Stimulated activated CD4-positive, alpha-beta T cell treated with anti-CD3 and anti-CD28 coated beads, Interleukin-4, amount 100 ng/mL, for 1 hour (primary cell): Measurements from ENCODE around the gene CNTNAP2.

Experiments used
- DNase-seq: peaks from one replicate; pipeline ENCODE4 v3.0.0-alpha.2; 2020

Gene CNTNAP2

DNA sequence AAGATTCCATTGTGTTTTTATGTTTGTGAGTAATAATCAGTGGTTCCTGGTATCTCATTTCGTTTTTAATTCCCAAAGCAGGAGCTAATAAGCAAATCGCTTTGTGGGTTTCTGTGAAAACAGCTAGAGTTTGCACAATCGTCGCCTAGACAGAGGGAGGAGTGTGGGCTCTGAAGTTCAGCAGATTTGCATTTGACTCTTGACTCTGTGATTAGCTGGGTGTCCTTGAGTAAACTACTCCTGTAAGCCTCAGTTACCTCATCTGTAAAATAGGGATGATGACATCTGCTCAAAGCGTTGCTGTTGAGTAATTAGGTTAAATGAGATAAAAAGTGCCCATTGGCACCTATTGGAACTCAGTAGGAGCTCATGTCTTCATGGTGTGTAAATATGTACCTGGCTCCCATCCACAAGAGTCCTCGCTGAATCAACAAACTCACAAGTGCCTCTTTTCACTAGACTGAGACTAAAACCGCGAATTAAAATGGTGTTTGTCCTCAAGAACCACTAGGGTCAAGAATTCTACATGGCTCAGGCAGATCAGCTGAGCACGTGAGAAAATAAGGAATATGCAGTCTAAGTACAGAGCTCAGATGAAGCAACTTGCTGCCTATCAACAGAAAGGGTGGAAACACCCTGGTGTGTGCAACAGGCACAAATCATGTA lies 2088.2 kb downstream of the CNTNAP2 start:
- no peak for DNase-seq

DNA sequence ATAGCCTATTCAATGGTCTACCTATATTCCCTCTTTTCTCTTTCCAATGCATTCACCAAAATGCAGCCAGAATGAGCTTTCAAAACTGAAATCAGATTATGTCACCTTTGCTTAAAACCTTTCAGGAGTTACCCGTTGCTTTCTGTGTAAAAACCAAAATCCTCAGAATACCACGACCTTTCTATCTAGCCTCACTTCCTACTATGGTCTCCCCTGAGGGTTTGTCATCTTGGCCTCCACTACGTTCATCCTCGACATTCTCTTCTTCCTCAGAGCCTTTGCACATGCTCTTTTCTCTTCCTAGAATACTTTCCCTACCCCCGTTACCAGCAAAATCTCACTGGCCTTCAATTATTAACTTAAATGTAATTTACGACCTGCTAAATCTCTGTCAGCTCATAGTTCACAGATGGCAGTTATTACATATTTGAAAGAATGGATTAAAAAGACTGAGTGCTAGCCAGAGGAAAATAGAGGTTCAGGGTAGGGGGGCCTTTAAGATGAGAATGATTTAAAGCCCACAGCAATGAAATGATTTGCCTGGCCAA lies 2093.1 kb downstream of the CNTNAP2 start:
- DNase-seq: no peak

GRCh38 chr7:148210804-148211325 lies 2094.3 kb downstream of the CNTNAP2 start:
- DNase-seq: no peak

GRCh38 chr7:148211740-148212151 lies 2095.1 kb downstream of the CNTNAP2 start:
- DNase-seq: no peak

DNA sequence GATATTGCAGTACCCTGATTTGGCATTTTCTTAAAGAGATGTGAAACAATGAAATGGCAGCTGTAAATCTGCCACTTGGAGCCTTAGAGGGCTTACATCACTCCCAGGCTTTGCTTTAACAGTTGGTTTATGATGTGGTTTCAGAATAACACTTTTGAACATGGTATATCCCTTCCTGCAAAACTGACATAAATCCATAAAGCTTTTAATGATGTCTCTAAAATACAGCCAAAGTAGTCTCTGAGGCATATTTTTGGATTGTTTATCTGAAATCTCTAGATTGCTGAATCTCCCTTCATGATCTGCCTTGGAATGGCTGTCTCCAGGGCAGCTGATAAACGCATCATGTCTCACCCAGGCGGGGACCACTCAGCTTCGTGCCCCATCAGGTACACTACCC lies 2096.1 kb downstream of the CNTNAP2 start:
- no peak for DNase-seq

- DNase-seq: no peak
Measured at GRCh38 chr7:148214101-148214500, 2097.5 kb downstream of the CNTNAP2 start.

GRCh38 chr7:148218603-148219002 lies 2102.0 kb downstream of the CNTNAP2 start:
- no peak for DNase-seq

- DNase-seq: no peak
Measured at GRCh38 chr7:148222721-148223120, 2106.1 kb downstream of the CNTNAP2 start.

- no peak for DNase-seq
Measured at GRCh38 chr7:148223160-148223559, 2106.6 kb downstream of the CNTNAP2 start.

GRCh38 chr7:148223738-148224137 lies 2107.1 kb downstream of the CNTNAP2 start:
- DNase-seq: no peak

GRCh38 chr7:148230296-148230695 lies 2113.7 kb downstream of the CNTNAP2 start:
- no peak for DNase-seq

GRCh38 chr7:148230883-148231282 lies 2114.3 kb downstream of the CNTNAP2 start:
- no peak for DNase-seq

- DNase-seq: no peak
Measured at GRCh38 chr7:148232784-148233183, 2116.2 kb downstream of the CNTNAP2 start.

GRCh38 chr7:148234715-148235114 lies 2118.1 kb downstream of the CNTNAP2 start:
- DNase-seq: no peak

DNA sequence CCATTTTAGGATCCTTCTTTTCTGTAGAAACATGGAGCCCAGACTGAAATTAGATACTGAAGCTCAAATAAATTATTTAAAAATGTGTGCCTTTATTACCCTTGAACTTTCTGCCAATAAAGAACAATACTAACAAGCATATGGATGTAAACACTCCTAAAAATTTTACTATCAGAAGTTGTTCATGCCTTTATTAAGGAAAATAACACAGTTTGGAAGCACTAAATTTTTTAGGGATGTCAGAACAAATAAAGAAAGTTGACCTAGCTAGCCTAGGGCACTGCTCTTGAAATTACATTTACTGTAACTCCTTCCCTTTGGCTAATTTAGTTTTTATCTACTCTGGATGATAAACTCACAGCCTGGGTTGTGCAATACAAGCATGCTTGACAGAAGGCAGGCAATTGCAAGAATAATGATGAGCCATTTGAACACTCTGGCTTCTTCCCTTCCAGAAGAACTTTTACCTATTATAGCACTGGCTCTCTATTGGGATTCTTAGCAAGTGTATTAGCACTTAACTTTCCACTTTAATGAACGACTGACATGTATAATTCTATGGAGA lies 2122.2 kb downstream of the CNTNAP2 start:
- DNase-seq: no peak

DNA sequence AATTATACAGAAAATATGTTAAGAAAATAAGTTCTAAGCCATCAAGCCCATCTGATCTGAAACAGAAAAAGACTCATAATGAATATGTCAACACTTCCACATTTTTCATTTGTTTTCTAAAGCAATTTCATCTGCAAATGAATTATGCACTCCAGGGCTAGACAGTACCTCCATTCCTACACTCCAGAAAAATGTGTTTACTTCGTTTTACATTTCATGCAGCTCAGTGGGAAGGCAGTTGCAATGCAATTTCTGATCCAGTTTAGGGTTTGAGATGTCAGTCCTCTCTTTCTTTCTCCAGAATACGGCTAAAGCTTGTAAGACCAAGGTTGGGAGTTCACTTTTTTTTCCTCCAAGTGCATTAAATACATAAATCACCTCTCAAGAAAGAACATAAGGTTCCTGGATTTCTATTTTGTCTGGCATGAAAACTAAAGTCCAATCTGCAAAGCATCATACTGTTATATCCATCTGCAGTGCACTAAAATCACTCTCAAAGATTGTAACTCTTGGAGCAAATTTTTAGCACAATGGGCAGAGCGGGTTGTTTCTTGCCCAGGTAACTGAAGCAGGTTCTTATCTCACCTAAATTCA lies 2125.2 kb downstream of the CNTNAP2 start:
- no peak for DNase-seq

GRCh38 chr7:148242294-148242821 lies 2125.8 kb downstream of the CNTNAP2 start:
- no peak for DNase-seq

DNA sequence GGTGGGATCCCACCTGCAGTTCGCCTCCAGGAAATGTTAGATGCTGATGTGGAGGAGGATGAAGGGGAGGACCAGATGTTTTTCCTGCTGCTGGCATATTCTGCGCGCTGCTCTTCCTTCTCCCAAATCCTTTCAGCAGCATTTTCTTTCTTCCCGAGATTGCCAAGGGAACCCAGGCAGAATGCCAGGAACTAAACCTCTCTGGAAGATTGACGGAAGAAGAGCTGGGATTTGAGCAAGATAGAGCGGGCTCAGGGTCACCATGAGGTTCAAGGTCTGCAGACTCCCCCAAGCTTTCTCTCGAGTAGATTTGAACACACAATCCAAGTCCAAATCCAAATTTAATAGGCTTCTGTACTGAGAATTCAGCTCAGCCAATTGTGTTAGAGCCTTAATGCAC lies 2128.8 kb downstream of the CNTNAP2 start:
- DNase-seq: no peak

GRCh38 chr7:148253629-148254028 lies 2137.0 kb downstream of the CNTNAP2 start:
- DNase-seq: no peak

DNA sequence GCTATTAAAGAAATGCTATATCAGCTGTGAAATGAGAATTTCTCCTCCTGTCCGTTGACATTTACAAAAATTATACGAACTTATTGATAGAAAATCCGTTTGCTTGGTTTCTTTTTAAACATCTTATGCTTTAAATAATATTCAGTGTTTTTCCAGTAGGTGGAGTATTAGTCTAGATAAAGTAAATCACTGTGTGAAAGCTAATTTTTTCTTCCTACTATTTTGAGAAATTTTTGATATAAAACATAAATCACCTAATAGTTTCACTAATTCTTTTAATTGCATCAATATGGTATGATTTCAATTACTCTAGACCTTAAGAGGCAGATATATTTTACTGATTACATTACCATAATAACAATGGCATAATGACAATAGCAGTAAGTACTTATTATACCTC lies 2138.7 kb downstream of the CNTNAP2 start:
- no peak for DNase-seq

DNA sequence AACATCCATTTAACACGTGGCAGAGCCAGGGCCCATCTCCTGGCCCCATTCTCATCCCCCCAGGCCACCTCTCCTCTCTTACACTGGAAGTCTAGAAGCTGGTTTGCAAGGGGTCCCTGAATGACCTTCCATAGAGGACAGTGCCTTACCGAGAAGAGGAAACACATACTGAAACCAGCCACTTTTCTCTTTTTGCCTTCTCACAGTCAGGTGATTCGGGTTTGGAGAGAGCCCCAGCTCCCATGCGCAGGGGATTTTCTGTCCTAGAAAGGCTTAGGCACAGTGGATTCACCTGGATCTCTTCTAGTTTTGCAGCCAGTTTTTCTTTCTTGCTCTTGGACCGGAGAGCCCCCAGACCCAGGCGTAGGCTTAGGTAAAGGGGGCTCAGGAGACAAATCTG lies 2139.8 kb downstream of the CNTNAP2 start:
- no peak for DNase-seq

GRCh38 chr7:148260599-148260998 lies 2144.0 kb downstream of the CNTNAP2 start:
- no peak for DNase-seq

DNA sequence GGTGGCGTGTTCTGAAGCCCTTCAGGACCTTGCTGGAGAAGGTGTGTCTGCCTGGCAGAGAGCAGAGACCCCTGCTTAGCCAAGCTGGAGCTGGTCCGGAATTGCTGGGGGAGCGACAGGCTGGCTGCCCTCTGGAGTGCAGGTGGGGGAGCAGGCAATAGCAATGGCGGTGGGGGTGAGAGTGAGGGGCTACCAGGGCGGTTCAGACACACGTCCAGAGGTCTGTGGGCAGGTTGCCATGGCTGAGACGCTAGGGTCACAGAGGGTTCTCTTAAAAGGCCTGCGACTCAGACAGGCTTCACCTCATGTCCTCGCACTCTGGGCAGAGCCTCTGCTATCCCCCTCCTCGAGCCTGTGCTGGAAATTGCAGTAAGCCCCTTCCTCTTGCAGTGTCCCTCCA lies 2144.9 kb downstream of the CNTNAP2 start:
- DNase-seq: no peak
